PC-9 (cell line): ENCODE measurements around the gene UQCRQ.

Experiments used
- EZH2 ChIP-seq: fragments of 200-600 bp; sonication (generic); IDR thresholded peaks from 2 replicates; pipeline ENCODE4 v1.8.0; 2017; ENCODE audit warnings: antibody characterized with exemption, low read depth
- TF ChIP-seq, protein P1 (sequence below): fragments of 200-600 bp; sonication (generic); conservative IDR thresholded peaks from 2 replicates; pipeline ENCODE4 v1.6.1; 2017; ENCODE audit warnings: mixed run types, antibody characterized with exemption, mild to moderate bottlenecking, moderate library complexity

DNA sequence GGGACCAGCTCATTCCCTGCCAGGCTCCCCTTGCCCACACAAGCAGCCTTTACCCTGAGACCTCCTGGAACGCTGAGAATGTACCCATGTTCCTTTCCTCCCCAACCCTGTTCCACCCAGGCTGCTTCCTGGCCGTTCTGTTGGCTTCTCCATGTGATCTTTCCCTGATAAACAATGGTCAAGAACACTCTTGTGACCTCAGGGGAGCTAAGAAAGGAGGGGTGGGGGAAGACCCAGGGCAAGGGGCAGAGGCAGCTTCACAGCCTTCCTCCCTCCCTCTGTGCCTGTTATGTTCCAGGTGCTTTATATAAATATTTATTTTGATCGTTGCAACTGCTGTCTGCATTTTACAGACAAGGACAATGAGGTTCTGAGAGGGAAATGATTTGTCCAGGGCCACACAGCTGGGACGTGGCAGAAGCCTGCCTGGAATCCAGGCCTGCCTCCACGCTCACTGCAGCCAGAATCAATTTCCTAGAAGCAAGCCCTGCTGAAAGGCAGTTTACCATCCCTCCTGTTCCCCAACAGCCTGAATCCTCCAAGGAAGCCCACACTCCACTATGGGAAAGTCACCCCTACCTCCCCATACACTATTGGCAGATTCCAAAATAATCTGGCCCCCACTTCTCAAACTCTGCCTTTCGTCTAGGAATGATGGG, 39.9 kb upstream of the UQCRQ start:
- TF ChIP-seq, protein P1, sequence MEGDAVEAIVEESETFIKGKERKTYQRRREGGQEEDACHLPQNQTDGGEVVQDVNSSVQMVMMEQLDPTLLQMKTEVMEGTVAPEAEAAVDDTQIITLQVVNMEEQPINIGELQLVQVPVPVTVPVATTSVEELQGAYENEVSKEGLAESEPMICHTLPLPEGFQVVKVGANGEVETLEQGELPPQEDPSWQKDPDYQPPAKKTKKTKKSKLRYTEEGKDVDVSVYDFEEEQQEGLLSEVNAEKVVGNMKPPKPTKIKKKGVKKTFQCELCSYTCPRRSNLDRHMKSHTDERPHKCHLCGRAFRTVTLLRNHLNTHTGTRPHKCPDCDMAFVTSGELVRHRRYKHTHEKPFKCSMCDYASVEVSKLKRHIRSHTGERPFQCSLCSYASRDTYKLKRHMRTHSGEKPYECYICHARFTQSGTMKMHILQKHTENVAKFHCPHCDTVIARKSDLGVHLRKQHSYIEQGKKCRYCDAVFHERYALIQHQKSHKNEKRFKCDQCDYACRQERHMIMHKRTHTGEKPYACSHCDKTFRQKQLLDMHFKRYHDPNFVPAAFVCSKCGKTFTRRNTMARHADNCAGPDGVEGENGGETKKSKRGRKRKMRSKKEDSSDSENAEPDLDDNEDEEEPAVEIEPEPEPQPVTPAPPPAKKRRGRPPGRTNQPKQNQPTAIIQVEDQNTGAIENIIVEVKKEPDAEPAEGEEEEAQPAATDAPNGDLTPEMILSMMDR: no peak
- no peak for TF ChIP-seq EZH2
